MM.1S (cell line): ENCODE results near the gene STRADB.

Source experiments
- EZH2 ChIP-seq: fragments of 300-600 bp; sonication (generic); optimal IDR thresholded peaks from 2 replicates; pipeline ENCODE3; 2017; ENCODE audit warnings: low read depth, mild to moderate bottlenecking, antibody characterized with exemption, low read length, mixed read lengths
- TF ChIP-seq, protein P1 (sequence below): fragments of 300-600 bp; sonication (generic); IDR thresholded peaks from 2 replicates; pipeline ENCODE4 v1.5.1; 2016; ENCODE audit warnings: antibody characterized with exemption, low read length, mixed read lengths

DNA sequence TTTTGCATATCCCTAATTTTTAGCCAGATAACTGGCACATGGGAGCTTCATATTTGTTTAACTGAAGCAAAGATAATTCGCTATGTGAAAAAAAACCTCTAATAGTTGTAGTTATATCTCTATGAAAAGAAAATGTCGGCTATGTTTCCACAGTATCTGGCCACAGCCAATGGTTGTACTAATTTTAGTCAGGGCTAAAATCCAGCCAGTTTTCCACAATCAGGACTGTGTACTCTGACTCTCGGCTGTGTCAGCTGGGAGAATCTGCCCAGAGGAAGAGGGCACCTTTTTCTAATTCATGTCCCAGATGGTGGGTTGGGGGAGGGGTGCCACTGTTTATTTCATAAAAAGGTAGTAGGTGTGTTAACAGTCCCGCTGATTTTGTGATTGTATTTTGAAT, 38.8 kb downstream of the STRADB start:
- TF ChIP-seq, protein P1, sequence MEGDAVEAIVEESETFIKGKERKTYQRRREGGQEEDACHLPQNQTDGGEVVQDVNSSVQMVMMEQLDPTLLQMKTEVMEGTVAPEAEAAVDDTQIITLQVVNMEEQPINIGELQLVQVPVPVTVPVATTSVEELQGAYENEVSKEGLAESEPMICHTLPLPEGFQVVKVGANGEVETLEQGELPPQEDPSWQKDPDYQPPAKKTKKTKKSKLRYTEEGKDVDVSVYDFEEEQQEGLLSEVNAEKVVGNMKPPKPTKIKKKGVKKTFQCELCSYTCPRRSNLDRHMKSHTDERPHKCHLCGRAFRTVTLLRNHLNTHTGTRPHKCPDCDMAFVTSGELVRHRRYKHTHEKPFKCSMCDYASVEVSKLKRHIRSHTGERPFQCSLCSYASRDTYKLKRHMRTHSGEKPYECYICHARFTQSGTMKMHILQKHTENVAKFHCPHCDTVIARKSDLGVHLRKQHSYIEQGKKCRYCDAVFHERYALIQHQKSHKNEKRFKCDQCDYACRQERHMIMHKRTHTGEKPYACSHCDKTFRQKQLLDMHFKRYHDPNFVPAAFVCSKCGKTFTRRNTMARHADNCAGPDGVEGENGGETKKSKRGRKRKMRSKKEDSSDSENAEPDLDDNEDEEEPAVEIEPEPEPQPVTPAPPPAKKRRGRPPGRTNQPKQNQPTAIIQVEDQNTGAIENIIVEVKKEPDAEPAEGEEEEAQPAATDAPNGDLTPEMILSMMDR = no peak
- TF ChIP-seq EZH2 = no peak
